Stimulated activated CD8-positive, alpha-beta memory T cell treated with anti-CD3 and anti-CD28 coated beads, Interleukin-15, amount 100 ng/mL, for 24 hours (primary cell): ENCODE data around the gene SIK3.

Experiments
- DNase-seq: peaks from one replicate; pipeline ENCODE4 v3.0.0-alpha.2; 2020; ENCODE audit warnings: low read depth

The SIK3 gene

GRCh38 chr11:116793772-116794097 is 304.5 kb downstream of the SIK3 start:
- DNase-seq: no peak
